HG03097 (cell line): ENCODE results near the gene WASL.

Experiments used
- ATAC-seq: cut with Tn5 transposase; IDR thresholded peaks from one replicate; pipeline ENCODE4 v1.9.1; 2021; ENCODE audit not compliant: unreplicated experiment, low FRiP score

The WASL gene

DNA sequence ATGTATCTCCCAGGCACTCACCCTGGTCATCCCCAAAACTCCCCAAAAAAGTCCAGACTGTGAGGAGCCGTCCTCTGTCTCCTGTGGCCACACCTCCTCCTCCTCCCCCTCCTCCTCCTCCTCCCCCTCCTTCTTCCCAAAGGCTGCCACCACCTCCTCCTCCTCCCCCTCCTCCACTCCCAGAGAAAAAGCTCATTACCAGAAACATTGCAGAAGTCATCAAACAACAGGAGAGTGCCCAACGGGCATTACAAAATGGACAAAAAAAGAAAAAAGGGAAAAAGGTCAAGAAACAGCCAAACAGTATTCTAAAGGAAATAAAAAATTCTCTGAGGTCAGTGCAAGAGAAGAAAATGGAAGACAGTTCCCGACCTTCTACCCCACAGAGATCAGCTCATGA, 86.0 kb downstream of the WASL start:
- ATAC-seq, result no peak

DNA sequence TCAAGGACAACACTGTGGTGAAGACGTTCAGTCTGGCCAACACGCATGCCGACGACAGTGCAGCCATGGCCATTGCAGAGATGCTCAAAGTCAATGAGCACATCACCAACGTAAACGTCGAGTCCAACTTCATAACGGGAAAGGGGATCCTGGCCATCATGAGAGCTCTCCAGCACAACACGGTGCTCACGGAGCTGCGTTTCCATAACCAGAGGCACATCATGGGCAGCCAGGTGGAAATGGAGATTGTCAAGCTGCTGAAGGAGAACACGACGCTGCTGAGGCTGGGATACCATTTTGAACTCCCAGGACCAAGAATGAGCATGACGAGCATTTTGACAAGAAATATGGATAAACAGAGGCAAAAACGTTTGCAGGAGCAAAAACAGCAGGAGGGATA, 86.5 kb downstream of the WASL start:
- ATAC-seq, result no peak

DNA sequence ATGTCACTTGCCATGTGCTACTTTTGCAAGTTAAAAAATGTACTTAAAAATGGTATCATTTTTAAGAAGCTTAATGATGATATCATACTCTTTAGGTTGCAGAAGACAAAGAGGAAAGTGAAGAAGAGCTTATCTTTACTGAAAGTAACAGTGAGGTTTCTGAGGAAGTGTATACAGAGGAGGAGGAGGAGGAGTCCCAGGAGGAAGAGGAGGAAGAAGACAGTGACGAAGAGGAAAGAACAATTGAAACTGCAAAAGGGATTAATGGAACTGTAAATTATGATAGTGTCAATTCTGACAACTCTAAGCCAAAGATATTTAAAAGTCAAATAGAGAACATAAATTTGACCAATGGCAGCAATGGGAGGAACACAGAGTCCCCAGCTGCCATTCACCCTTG, 87.0 kb downstream of the WASL start:
- no peak for ATAC-seq

DNA sequence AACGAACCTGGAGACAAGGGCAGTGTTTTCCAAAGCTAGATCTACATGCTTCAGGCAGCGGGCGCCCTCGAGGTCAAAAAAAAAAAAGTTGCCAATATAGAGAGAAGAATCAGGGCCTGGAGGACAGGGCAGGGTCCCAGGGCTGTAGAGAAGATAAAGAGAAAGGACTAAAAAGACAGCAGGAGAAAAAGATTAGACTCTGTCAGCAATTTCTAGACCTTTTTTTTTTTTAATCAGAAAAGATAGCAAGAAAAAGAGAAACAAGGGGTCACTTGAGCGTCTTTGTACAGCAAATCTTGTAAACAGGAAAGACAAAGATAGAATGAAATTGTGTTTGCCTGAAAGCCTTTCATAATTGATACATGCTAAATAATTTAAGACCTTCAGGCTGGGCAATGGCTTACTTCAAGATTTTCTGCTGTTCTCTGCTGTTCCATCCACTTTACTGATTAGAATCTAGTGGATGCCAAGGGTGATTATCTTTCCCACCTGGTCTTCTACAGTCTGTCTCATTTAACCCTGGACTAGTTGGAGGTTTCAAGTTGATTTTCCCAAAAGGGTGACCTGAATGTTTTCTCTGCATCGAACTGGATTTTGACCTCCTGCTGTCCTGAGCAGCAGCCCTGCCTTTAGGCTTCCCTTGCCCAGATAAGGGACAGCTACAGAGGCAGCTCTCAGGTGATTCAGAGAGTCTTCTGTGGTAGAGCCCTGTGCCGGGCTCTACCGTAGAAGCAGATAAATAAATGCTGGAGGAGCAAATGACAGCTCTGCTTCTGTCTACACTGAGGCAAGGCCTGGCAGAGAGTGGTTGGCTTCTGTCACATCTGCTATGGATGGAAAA, 88.1 kb downstream of the WASL start:
- no peak for ATAC-seq

DNA sequence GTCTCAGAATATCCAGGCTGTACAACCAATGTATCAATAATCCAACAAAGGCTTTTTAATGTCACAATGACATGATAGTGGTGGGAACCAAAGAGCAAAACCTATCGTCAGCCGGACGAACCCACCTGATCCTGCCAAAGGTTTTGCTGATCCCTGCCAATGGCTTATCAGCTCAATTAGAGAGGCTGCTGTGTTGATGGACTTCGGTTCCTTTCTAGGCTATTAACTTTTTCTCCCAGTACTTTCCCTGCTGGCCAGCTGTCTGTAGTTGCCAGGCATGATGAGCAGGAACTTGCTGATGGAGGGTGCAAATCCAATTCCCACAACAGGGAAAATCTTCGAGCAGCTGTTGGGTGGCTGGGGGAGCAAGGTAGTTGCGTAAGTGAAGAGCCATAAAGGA, 90.8 kb downstream of the WASL start:
- no peak for ATAC-seq

DNA sequence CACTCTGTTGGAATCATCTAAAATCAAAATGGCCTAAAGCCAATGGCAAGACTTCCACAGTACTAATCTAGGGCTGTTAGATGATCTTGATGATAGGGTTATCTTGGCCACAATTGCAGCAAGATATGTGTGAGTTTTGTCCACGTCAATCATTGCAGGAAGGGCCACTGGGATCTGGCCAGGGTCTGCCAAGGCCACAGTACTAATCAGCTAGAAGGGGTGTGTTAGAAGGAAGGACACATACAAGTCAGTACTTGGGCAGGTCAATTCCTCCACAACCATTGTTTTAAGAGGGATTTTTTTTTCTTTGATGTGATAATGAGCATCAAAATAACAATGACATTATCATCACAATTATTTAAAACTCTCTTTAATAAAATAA, 91.5 kb downstream of the WASL start:
- ATAC-seq, result no peak

DNA sequence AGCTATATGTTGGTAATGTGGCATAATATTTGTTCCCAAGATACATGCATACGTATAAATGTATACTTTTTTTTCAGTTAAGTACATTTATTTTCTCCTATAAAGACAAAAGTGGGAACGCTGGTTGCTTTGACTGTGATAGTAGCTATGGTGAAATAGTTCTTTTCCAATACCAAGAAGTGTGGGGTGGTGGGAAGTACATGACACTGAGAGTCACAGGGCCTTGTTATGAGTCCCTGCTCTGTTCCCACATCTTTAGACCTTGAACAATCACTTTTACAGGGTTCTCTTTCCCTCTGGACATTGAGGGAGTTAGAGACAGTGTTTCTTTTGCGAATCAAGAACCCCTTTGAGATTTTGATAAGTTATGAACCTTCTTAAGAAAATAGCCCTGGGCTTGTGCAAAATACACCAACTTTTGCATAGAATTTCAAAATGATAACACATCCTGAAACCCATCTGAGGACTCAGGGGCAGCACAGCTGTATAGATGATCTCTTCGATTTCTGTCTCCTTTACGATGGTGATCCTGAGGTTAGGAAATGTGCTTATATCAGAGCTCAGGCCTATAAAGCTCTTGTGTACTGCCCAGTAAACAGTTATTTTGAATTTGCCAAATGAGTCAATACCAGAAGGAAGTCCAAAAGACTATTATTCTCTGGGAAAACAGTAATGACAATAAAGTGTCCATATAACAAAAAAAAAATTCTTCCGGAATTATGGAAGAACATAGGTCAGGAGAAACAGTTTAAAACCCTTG, 92.1 kb downstream of the WASL start:
- no peak for ATAC-seq

DNA sequence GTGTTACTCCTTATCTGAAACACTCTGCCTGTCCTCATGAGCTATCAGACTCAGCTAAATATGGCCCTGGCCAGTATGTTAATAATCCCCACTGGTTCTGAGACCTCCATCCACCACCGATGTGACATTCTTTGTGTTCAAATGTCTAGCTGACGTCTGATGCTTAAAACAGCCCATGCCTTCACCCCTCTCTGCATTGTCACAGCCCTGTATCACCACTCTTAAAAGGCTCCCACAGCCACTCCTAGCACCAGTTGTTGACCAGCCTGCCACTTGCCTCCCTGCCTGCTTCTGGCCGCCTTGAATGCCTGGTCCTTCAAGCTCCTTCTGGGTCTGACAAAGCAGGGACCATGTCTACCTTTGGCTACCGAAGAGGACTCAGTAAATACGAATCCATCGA, 93.2 kb downstream of the WASL start, which contains the start of gene LMOD2:
LMOD2 (plus strand) TSS at position 253 of the 400 bp plus-strand sequence; CDS start at position 351, 98 bp downstream.
- no peak for ATAC-seq

DNA sequence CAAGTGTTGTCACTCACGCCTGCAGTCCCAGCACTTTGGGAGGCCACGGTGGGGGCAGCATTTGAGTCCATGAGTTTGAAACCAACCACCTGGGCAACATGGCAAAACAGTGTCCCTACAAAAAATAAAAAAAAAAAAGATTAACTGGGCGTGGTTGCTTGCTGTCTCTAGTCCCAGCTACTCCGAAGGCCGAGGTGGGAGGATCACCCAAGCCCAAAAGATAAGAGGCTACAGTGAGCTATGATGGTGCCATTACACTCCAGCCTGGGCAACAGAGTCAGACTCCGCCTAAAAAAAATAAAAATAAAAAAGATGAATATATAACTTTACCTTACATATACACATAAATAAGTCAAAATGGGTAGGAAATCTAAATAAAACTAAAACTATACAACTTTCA, 95.6 kb downstream of the WASL start:
- no peak for ATAC-seq

DNA sequence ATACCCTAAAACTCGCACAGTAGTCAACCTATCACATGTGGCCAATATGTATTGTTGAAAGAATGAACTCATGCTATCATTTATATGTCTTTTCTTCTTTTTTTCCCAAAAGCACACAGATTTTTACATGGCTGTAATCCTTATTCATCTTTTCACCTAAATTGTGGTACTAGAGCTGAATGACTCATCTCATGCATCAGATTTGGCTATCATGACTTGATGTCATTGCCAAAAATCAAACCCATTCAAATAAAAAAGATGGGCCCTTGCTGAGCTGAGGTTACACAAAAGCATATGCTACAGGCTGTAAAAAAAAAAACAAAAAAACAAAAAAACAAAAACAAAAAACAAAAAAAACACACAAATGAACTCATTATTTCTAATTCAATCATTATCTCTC, 96.4 kb downstream of the WASL start:
- no peak for ATAC-seq

DNA sequence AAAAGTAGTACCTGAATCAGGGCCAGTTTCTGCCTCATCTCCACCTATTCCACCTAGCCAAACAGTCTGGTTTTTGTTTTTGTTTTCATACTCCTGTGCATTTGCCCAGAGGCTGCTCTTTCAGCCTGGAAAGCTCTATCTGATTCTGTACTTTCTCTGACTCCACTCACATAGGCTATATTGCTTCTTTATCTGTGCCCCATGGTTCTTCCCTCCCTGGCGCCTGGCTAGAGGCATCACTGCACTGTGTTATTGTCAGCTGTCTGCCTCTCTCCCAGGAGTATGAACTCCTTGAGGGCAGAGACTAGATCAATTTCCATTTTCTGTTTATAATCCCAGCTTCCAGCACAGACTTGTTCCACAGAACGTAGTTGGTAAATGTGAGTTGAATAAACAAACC, 98.2 kb downstream of the WASL start:
- no peak for ATAC-seq

DNA sequence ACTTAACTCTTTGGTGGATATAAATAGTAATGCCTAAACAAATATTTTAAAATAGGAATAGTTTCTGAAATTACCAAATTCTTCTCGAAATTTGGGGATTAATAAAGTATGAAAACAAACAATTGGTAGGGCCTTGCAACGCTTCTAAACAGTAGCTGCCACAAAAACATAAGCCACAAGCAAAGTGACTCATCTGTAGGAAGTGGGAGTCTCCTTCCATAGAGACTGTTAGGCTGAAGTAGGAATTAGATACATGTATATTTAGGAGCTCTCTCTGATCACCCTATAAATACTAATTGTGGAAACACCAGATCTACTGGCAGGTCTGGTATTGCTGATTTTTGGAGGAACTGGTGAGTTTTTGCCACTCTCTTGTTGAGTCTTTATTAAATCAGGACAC, 98.8 kb downstream of the WASL start:
- ATAC-seq, result no peak

DNA sequence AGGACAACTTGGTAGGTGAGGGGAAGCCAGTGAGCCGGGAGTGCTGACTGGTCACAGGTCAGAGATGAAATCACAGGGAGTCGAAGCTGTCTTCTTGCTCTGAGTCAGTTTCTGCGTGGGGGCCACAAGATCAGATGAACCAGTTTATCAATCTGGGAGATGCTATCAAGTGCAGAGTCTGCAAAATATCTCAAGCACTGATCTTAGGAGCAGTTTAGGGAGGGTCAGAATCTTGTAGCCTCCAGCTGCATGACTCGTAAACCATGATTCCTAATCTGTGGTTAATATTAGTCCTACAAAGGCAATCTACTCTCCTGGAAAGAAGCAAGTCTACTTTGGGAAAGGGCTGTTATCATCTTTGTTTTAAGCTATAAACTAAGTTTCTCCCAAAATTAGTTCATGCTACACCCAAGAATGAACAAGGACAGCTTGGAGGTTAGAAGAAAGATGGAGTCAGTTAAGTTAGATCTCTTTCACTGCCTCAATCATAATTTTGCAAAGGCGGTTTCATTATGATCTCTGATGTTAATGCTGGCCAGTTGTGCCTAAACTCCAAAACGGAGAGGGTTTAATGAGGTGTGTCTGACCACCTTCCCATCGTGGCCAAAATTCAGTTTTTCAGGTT, 101.6 kb downstream of the WASL start:
- no peak for ATAC-seq

DNA sequence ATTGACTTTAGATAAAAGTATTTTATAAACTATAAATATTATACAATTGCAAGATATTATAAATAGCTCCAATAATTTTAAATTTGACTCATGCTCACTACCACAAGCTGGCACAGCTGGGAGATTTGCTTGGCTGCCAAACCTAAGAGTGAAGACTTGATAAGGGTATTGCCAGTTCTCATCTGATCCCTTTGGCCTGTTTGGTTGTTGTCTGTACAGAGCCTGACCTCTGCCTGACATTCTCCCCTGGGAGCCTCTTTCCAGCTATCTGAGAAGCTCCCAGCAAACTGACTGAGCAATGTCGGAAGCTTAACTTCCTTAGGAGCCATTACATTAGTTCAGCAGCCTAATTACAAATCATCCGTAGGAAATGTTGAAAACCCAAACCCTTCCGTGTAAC, 103.3 kb downstream of the WASL start:
- ATAC-seq, result no peak

DNA sequence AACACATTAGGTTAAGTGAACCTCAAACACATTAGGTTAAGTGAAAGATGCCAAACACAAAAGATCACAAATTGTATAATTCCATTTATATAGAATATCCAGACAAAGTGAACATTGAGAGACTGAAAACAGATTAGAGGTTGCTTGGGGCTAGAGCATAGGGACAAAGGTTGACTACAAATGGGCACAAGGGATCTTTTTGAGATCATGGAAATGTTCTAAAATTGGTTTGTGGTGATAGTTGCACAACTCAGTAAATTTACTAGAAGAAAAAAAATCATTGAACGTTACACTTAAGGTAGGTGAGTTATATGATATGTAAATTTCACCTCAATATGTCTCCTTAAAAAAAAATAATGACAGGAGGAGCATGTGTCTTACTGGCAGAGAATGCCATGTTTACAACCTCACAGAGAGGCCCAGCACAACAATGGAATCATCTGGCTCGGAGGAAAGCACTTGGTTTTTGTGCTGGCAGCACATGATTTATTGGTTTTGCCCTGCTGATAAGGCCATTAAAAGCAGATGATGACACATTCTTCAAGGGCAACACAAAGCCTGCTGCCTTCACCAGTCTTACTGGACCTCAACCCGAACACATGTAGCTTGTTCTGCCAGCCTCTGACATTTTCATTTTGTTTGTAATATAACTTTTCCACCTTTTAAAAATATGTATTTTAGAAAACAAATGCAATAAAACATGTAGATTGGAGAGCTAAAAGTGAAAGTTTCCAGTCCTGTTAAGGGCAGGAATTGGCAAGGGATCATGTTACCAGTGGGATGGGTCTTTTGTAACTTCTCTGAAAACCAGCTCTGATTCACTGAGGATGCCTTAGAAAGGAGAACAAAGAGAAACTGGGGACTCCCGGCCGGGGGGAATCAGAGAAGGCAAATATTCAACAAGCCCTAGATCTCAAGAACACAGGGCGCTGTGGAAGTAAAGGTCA, 105.0 kb downstream of the WASL start:
- ATAC-seq, result no peak

DNA sequence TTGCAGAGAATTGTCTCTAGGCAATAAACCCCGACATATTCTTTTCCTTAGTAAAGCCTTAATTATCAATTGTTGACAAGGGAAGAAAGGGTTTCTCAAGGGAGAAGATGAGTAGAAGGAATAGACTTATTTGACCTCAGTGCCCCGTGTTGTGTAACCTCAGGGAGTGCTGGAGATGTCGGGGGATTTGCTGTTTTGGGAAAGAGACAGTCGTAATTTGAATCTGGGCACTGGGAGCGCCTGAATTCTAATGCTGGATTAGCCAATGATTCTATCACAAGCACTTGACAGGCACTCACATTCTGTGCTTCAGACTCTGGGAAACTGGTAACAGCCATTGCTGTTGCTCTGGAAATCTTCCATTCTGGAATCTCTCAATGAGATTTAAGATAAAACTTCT, 106.9 kb downstream of the WASL start:
- ATAC-seq, result no peak

DNA sequence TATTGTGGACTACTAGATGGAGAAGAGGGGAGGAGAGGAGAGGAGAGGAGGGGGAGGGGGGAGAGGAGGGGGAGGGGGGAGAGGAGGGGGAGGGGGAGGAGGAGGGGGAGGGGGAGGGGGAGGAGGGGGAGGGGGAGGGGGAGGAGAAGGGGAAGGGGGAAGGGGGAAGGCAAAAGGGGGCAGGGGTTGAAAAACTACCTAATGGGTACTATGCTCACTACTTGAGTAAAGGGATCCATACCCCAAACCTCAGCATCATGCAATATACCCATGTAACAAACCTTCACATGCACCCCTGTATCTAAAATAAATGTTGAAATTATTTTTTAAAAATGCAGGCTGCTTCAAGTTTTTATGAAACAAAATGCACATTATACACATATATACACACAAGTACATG, 108.2 kb downstream of the WASL start:
- ATAC-seq, result no peak

DNA sequence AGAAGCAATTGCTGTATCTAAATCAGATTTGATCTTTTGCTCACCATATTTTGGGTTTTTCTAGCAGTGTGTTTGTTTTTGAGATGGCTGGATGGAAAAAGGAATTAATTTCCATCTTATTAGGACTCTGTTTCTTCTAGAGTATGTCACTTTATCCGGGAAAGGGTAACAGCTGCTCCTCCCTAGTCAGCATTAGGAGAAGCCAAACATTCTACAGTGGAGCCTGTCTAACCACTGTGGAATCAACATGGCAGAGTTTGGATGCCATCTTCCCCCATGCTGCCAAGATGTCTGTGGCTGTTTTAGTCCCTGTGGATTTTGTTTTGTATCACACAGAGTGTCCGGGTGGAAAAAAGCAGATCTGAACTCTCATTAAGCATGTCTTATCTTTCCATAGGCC, 109.2 kb downstream of the WASL start:
- no peak for ATAC-seq

DNA sequence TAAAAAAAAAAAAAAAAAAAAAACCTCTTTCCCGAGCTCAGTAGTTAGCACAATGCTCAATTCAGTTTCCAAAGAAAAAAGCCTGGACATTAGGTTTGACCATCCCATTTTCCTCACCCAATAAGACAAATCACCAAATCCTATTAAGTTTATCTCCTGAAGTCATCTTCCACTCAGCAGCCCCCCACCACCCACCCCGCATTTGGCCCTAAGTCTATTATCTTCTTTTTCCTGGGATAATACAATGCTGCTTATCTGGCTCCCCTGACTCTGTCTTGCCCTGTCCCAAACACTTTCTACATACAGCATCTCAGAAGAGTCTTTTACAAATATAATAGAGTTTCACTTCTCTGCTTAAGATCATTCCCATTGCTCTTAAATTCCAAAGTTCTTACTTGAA, 110.9 kb downstream of the WASL start:
- no peak for ATAC-seq

DNA sequence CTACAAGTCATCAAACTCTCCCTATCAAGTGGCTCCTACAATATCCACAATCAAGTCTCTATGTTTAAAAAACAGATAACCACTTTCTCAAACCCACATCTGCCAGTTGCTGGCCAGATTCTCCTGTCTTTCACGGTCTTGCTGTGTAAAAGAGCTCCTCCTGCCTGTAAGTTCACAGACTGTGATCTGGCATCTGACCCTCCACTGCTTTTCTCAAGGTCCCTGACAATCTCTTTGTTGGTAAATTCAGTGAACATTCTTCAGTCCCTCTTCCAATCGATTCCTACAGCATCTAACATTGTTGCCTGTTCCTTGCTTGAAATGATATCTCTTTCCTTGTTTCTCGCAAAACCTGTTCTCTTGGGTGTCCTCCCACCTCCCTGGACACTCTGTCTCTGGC, 111.6 kb downstream of the WASL start:
- no peak for ATAC-seq
